GM21360 (cell line): ENCODE measurements around the gene NUDT1.

ENCODE experiments used
- ATAC-seq: cut with Tn5 transposase; IDR thresholded peaks from one replicate; pipeline ENCODE4 v1.9.1; 2021; ENCODE audit warnings: mild to moderate bottlenecking, moderate library complexity; ENCODE audit not compliant: unreplicated experiment

The NUDT1 gene

DNA sequence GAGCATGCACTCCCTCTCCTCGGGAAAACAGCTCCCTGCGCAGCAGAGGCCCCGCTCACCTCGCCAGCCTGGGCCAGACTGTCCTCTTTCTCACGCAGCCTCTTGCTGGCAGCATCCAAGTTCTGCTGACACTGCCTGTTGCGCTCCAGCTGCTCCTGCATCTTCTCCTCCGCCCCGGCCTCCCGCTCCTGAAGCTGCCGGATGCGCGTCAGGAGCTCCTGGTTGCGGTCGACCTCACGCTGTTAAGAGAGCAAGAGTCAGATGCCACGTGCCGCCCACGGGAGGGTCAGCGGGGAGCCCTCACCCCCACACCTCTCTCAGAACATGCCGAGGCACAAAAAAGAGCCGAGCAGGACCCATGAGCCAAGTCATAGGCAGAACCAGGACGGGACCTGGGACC, 19.5 kb upstream of the NUDT1 start:
- no peak for ATAC-seq

GRCh38 chr7:2223321-2223720, 18.7 kb upstream of the NUDT1 start:
- no peak for ATAC-seq

- ATAC-seq: no peak
These were observed 17.5 kb upstream of the NUDT1 start for GRCh38 chr7:2224491-2224928.

DNA sequence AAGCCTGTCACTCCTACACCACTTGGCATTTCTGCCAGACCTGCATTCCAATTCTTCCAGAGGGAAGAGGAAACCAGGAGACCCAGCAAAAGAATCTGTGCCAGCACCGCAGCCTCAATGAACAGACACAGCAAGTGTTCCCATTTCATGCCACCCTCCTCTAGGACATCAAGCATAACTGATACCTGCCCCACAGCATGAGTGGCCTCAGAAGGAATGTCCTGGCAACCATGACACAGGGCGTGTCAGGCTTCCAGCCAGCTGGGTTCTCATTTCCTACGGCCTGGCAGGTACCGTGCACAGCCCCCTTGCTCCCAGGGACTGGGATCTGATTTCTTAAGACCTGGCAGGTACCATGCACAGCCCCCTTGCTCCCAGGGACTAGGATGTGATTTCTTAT, 17.1 kb upstream of the NUDT1 start:
- ATAC-seq: no peak

- no peak for ATAC-seq
These were observed 16.7 kb upstream of the NUDT1 start for GRCh38 chr7:2225336-2225735.

- no peak for ATAC-seq
These were observed 16.2 kb upstream of the NUDT1 start for GRCh38 chr7:2225830-2226229.

GRCh38 chr7:2227699-2228098, 14.3 kb upstream of the NUDT1 start:
- no peak for ATAC-seq

DNA sequence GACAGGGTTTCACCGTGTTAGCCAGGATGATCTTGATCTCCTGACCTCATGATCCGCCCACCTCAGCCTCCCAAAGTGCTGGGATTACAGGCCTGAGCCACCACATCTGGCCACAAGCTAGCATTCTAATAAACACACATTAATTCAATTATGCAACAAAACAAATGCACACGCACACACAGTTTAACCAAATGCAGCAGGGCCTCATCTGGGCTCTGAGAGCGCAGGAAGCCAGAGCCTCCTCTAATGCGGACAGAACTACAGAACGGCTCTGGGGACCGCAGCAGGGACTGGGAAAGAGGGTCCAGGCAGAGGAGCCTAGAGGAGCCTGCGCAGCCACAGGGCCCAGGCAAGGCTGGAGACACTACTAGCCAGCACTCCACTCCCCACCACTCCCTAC, 13.1 kb upstream of the NUDT1 start:
- ATAC-seq: no peak

GRCh38 chr7:2229467-2229866, 12.6 kb upstream of the NUDT1 start:
- no peak for ATAC-seq

DNA sequence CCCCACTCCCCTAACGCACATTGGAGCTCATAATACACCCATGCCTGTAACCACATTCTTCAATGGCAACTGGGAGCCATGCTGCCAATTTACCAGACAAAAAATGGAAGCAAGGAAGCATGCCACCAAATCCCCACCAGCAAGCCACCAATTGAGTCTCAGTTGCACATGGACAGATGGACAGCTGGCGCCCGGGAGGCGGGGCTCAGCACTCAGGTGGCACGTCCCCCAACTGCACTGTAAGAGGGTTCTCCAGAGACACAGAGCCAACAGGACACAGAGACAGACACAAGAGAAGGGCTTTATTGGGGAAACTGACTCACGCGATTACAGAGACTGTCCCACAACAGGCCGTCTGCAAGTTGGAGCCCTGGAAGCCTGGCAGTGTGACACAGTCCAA, 11.8 kb upstream of the NUDT1 start:
- no peak for ATAC-seq

GRCh38 chr7:2230882-2231281, 11.1 kb upstream of the NUDT1 start:
- ATAC-seq: no peak

GRCh38 chr7:2231992-2232765, 9.8 kb upstream of the NUDT1 start:
- peak; percentile 28 for ATAC-seq

- ATAC-seq: peak; percentile 55
These were observed 9.1 kb upstream of the NUDT1 start, which contains the start of gene MAD1L1 for GRCh38 chr7:2232766-2233520. MAD1L1 (minus strand) TSS chr7:2232945; CDS start chr7:2230133, 2,812 bp downstream.

DNA sequence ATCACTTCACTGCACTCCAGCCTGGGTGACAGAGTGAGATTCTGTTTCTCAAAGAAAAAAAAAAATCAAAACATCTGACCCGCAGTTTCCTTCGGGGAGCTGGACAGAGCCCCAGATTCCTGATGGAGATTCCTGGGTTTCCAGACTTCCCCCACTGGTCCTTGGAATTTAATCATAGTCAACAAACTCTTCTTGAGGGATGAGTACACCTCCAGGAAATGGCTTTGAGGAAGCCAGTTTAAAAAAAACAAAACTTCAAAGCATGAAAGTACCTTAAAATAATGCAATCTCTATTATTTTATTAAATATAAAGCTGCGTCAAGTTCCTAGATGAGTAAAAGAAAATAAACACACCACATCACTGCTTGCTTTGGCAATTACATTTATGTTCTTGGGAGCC, 8.1 kb upstream of the NUDT1 start:
- ATAC-seq: no peak

GRCh38 chr7:2237109-2237602, 4.9 kb upstream of the NUDT1 start:
- ATAC-seq: peak; percentile 57

DNA sequence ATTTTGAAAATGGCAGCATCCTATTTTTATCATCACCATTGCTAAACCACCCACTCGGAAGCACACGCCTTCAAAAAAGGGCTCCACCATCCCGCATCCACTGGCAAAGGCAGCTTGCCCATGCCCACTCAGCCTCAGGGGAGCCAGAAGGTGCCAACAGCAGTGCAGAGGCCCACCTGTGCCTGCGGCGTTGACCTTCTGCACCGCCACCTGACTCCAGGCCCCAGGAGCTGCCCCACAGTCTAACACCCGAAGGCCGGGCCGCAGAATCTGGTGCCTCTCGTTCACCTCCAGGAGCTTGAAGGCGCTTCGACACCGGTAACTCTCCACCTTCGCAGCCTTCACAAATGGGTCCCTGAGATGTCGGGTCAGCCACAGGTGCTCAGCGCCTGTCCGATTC, 2.8 kb upstream of the NUDT1 start:
- no peak for ATAC-seq

GRCh38 chr7:2242541-2243429, 759 bp downstream of the NUDT1 start:
- no peak for ATAC-seq

DNA sequence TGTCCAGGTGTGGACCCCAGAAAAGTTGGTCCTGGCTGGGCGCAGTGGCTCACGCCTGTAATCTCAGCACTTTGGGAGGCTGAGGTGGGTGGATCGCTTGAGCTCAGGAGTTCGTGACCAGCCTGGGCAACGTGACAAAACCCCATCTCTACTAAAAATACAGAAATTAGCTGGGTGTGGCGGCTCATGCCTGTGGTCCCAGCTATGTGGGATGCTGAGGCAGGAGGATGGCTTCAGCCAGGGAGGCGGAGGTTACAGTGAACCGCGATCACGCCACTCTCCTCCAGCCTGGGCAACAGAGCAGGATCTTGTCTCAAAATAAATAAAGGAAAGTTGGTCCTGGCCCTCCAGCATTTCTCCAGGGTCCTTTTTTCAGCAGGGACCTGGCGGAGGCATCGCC, 1.4 kb downstream of the NUDT1 start:
- ATAC-seq: no peak

- ATAC-seq: no peak
These were observed 2.5 kb downstream of the NUDT1 start for GRCh38 chr7:2244404-2244995.

DNA sequence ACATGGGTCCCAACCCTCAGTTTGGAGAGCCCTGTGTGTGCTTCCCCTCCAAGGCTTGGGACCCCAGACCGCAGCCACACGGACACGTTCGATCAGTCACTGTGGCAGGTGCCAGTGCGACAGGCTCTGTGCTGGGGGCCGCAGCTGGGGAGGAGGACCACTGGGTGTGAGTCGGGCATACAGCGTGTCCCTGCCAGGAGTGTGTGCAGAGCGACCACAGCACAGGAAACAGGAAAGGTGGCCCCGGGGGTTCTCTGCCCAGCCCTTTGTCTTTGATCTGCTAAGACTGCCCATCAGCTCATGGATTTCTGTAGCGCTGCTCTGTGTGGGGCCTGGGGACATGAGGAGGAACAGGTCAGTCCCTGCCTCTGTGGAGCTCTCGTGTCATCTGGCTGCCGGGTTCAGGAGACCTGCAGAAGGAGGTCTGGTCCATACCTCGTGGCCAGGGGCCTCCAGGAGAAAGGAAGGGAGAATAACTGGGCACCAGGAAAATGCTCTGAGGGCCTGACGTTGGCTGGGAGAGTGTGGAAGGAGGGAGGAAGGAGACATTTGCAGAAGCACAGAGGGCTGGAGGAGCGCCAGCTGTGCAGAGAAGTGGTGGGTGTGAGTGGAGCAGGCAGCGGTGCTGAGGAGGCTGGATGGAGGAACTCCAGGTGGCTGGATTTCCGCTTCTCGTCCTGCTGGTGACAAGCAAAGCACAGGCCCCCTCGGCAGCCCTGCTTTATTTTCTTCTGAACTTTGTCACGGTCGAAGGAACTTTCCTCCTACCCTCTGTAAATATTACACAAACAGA, 4.1 kb downstream of the NUDT1 start:
- no peak for ATAC-seq
